ENCODE results near the gene SLC30A7. TPM values are rescaled to one million over a fixed set of nuclear protein-coding genes. Genes with fewer than 3 reads are reported as not detected.

Gene SLC30A7
- total RNA-seq (2022) (55.0 and 59.5 TPM in 2 replicates), Bru-seq, nascent RNA (percentile 95 among the genes with signal in this experiment), BruChase-seq, experiment 1, labeled RNA remaining after a 6-hour chase (percentile 94 among the genes with signal in this experiment), BruChase-seq, experiment 2, labeled RNA remaining after a 2-hour chase (percentile 94 among the genes with signal in this experiment)
- long read RNA-seq, full-length matches to known transcripts, result 55 of 82 reads
- long read RNA-seq, partial matches to known transcripts, result 3 of 82 reads
- long read RNA-seq, other reads (novel, unspliced or antisense), result 24 of 82 reads

DNA sequence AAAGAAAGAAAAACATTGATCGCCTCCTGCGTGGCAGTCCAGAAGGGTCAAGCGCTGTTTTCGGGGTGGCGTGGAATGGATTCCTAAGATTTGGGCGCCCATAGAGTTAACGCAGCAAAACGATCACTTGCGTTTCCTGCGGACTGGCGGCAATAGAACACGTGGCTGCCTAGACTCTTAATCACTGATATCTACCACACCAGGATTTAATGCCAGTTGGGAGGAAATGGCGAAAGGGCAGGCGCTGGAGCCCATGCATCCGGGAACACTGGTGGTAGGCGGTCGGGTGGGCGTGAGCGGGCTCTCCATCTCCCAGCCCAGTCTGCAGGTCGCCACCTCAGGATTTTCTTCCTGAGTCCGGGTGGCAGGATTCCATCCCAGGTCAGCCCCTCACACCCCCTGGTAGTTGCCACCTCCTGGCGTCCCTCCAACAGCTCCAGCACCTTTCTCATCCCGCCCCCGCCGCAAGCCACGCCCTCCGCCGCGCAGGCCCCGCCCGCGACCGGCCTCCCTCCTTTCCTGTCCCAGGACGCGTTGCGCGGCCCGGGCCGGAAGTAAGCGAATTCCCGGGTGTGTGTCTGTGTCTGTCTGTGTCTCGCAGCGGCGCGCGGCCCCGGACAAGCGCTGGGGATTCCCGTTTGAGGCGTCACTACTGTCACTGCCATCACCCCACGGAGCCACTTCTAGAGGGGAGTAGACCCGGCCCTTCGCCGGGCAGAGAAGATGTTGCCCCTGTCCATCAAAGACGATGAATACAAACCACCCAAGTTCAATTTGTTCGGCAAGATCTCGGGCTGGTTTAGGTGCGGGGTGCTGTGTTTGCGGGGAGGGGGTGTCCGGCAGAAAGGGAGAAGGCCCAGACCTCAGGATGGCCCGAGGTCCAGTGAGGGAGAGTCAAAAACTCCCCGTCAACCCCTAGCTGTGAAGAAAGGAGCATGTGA, at the start of gene SLC30A7:
SLC30A7 (plus strand) TSS at position 551 of the 941 bp plus-strand sequence; CDS start at position 724, 173 bp downstream.
- ChIA-PET CTCF (interaction anchor here (0.9 to 1.9 kb wide), 4 partner anchors 10 to 630 kb away, joined by 3 to 20 read pairs (median 4); partner anchors contain the start of gene RTCA), POLR2A (interaction anchor here (0.6 to 5.0 kb wide), 34 partner anchors 8 to 1131 kb away, joined by 3 to 139 read pairs (median 6); partner anchors contain the start of genes CDC14A, DBT, DPH5 and RTCA)
- H3K27ac Mint-ChIP-seq (ENCODE audit: low read depth, unreplicated experiment), result peak within 1 kb of the TSS; percentile 99
- BruUV-seq (replicated peaks), result TSS peak; percentile 42
- H3K36me3 Mint-ChIP-seq (ENCODE audit: insufficient read depth, unreplicated experiment), result peaks cover 25% of the 10 kb centered on the region
- peaks cover 2% of the 10 kb centered on the region for H3K9me3 Mint-ChIP-seq (ENCODE audit: unreplicated experiment)
- peak; percentile 96 for DNase-seq (ENCODE audit: unreplicated experiment)
- TF ChIP-seq CTCF (IDR thresholded peaks at IDR 0.05; ENCODE audit: unreplicated experiment), result no peak
- peaks cover 6% of the 10 kb centered on the region for H3K4me1 Mint-ChIP-seq (ENCODE audit: insufficient read depth, unreplicated experiment)
- no peaks in the 10 kb centered on the region for H3K27me3 Mint-ChIP-seq (ENCODE audit: insufficient read depth, unreplicated experiment)
- peak within 1 kb of the TSS; percentile 96 for H3K4me3 Mint-ChIP-seq (ENCODE audit: unreplicated experiment)
- intact Hi-C loops (cut with micrococcal nuclease), result loop anchor here (10.0 kb wide), 1 partner anchor 761 kb away; the partner anchor contains the start of genes SASS6 and TRMT13

DNA sequence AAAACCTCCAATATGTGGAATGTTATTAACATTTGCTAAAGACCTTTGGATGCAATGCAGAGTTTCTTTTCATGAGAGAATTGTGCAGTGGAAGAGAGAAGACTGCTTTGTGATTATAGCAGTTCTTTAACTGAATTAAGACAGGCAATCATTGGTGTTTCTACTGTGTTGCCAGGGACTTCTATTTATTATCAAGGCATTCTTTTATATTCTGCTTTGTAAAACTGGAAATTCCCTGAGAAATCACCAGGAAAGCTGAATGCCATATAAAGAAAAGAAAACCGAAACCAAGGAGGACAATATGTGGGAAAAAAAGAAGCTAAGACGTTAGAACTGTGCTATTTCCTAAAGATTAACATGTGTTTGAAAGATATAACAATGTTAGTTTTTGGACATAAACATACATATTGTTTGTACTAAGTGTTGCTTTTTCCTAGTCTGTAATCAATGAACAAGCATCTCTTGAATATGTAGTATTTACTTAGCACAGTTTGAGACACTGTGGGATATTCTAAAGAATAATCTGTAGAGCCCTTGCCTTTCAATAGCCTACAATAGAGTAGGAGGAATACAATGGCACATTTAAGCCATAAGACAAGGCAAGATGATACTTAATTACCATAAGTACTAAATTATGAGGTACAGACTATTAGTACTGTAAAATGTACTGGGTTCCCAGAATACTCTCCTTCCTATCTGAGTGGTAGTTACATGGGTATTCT, 48.4 kb upstream of the SLC30A7 start:
- intact Hi-C loops (cut with micrococcal nuclease), result no loop called here
- peak overlapping the region; percentile 11 for H3K27ac Mint-ChIP-seq (ENCODE audit: low read depth, unreplicated experiment)
- peaks cover 3% of the 10 kb centered on the region for H3K9me3 Mint-ChIP-seq (ENCODE audit: unreplicated experiment)
- H3K36me3 Mint-ChIP-seq (ENCODE audit: insufficient read depth, unreplicated experiment), result no peaks in the 10 kb centered on the region
- peak overlapping the region; percentile 33 for H3K4me3 Mint-ChIP-seq (ENCODE audit: unreplicated experiment)
- no peaks in the 10 kb centered on the region for H3K4me1 Mint-ChIP-seq (ENCODE audit: insufficient read depth, unreplicated experiment)
- ChIA-PET CTCF (interaction anchor here (1.0 to 2.3 kb wide), 2 partner anchors 21 to 241 kb away, joined by 3 to 8 read pairs; no protein-coding TSS in a partner anchor), POLR2A (interaction anchor here (0.7 to 1.1 kb wide), 2 partner anchors 17 to 48 kb away, joined by 4 read pairs; partner anchors contain the start of gene SLC30A7)
- peak; percentile 9 for DNase-seq (ENCODE audit: unreplicated experiment)
- no peak for TF ChIP-seq CTCF (IDR thresholded peaks at IDR 0.05; ENCODE audit: unreplicated experiment)
- no TSS peak for BruUV-seq (replicated peaks)
- no peaks in the 10 kb centered on the region for H3K27me3 Mint-ChIP-seq (ENCODE audit: insufficient read depth, unreplicated experiment)

DNA sequence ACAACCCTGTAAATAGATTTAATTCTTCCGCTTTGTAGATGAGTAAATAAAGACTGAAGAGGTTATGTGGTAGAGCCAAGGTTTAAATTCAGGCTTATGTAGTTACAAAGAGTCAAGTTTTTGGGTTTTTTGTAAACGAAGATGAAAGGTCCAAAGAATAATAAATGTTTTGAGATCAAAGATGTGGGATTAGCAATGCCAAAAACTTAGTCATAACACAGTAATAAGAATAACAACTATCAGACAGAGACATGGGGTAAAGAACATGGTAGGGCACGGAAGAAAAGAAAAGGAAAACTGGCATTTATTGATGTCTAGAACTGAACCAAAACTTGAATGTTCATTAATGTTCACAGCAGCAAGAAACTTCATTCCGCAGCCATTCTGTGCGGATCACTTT, 44.2 kb upstream of the SLC30A7 start:
- H3K27ac Mint-ChIP-seq (ENCODE audit: low read depth, unreplicated experiment), result no peak overlapping the region
- no TSS peak for BruUV-seq (replicated peaks)
- CTCF ChIA-PET, result interaction anchor here (0.8 to 0.9 kb wide), 2 partner anchors 11 to 245 kb away, joined by 3 read pairs; no protein-coding TSS in a partner anchor

More for the DNA sequence above, 44.2 kb upstream of the SLC30A7 start:
- Mint-ChIP-seq H3K36me3 (ENCODE audit: insufficient read depth, unreplicated experiment) (no peaks in the 10 kb centered on the region), H3K9me3 (ENCODE audit: unreplicated experiment) (no peaks in the 10 kb centered on the region), H3K4me3 (ENCODE audit: unreplicated experiment) (no peak overlapping the region), H3K27me3 (ENCODE audit: insufficient read depth, unreplicated experiment) (no peaks in the 10 kb centered on the region), H3K4me1 (ENCODE audit: insufficient read depth, unreplicated experiment) (peaks cover 8% of the 10 kb centered on the region)
- POLR2A ChIA-PET, result no interaction called here
- no peak for DNase-seq (ENCODE audit: unreplicated experiment)
- intact Hi-C loops (cut with micrococcal nuclease), result no loop called here
- no peak for TF ChIP-seq CTCF (IDR thresholded peaks at IDR 0.05; ENCODE audit: unreplicated experiment)

Measured in MCF 10A (cell line).